Sigmoid colon (tissue), 7 donors: ENCODE results near the gene OR52N4. TPM values are rescaled to one million over a fixed set of nuclear protein-coding genes. Genes with fewer than 3 reads are reported as not detected.
"Not testable (repeated sequence)": the region's sequence is repeated elsewhere in the genome, so short reads cannot be mapped to it uniquely, and the experiment has no call there.

ENCODE experiments used
- DNase-seq: peaks from one replicate; pipeline ENCODE4 v3.0.0-alpha.2; 2019
- H3K27ac ChIP-seq, 4 donors: fragments of 200-600 bp; sonication (generic); one replicate each; pipeline ENCODE4 v1.5.1; 2016 to 2019; ENCODE audit warnings: mild to moderate bottlenecking in 1 of 4
- H3K27me3 ChIP-seq, 3 donors: fragments of 200-600 bp; sonication (generic); one replicate each; pipeline ENCODE4 v1.5.1; 2019; ENCODE audit warnings: mild to moderate bottlenecking in 1 of 3
- H3K36me3 ChIP-seq, 4 donors: fragments of 200-600 bp; sonication (generic); one replicate each; pipeline ENCODE4 v1.5.1; 2016 to 2019
- H3K4me1 ChIP-seq, 4 donors: fragments of 200-600 bp; sonication (generic); one replicate each; pipeline ENCODE4 v1.5.1; 2017 to 2019
- H3K4me3 ChIP-seq, 4 donors: fragments of 200-600 bp; sonication (generic); one replicate each; pipeline ENCODE4 v1.5.1; 2017 to 2019; ENCODE audit warnings: mild to moderate bottlenecking in 2 of 4, moderate library complexity in 1 of 4
- H3K9me3 ChIP-seq, 4 donors: fragments of 200-600 bp in 3 of 4; sonication (generic) in 3 of 4; one replicate each; pipeline versions ENCODE4 v1.5.1 to v1.6.1; 2013 to 2019
- EP300 ChIP-seq, 4 donors: sonication (generic); formaldehyde crosslinking; IDR thresholded peaks; one replicate each; pipeline ENCODE4 v1.6.1; 2017; ENCODE audit warnings: antibody characterized with exemption in 4 of 4
- POLR2A ChIP-seq, 2 donors: fragments of 450-650 bp; IDR thresholded peaks; one replicate each; pipeline ENCODE4 v1.6.1; 2016; ENCODE audit warnings: antibody characterized with exemption in 2 of 2, mild to moderate bottlenecking in 2 of 2, moderate library complexity in 2 of 2
- POLR2AphosphoS5 ChIP-seq, 4 donors: sonication (generic); formaldehyde crosslinking; IDR thresholded peaks; one replicate each; pipeline ENCODE4 v1.6.1; 2017; ENCODE audit warnings: antibody characterized with exemption in 4 of 4
- WGBS, 2 donors: extraction: QIAGEN DNeasy Blood & Tissue Kit; methylation state at CpG; one replicate each; pipeline ENCODE4 v1.1.7; 2013; 5-methylcytosine and 5-hydroxymethylcytosine counted together
- intact Hi-C: fragments of 100-400 bp; cut with DNase I; formaldehyde crosslinking; loops from one replicate; pipeline ENCODE4 v1.15.1; 2023
- polyA plus RNA-seq, 3 donors: library from polyadenylated mRNA; stranded (reverse); fragments of 200-250 nt; gene quantifications; one replicate each; pipeline ENCODE4 v1.2.3, GENCODE V29; 2013
- total RNA-seq, 4 donors: library from RNA; depleted of rRNA; stranded (reverse); fragments of >200 nt; gene quantifications; one replicate each; pipeline ENCODE4 v1.1.0, GENCODE V29; 2016
- TF ChIP-seq, protein P1 (sequence below), 4 experiments: fragments of 450-650 bp in 3 of 4; fragments of 200-600 bp in 1 of 4; IDR thresholded peaks; one replicate each; pipeline ENCODE4 v1.5.1; 2016 to 2019; ENCODE audit warnings: antibody characterized with exemption in 4 of 4, mild to moderate bottlenecking in 3 of 4, moderate library complexity in 2 of 4
- donor health status: healthy with polysubstance abuse.
- donor health status: Bipolar disorder and iron deficiency.
- donor health status: healthy.

OR52N4 gene
- total RNA-seq (1 to 10 TPM in 1 of 4 donors, not detected in 3; 1.8 TPM), polyA plus RNA-seq (under 1 TPM in 1 of 3 donors, not detected in 2; 0.60 TPM)

GRCh38 chr11:5753943-5754342 is at the start of gene OR52N4:
Gene OR52N4, plus strand, starts transcription at chr11:5754243. Its CDS starts 498 bp downstream, at chr11:5754741.
- Histone ChIP-seq H3K36me3 (no peaks in the 10 kb centered on the region), H3K9me3 (no peaks in the 10 kb centered on the region), H3K27ac (no peak within 1 kb of the TSS), H3K4me3 (no peak within 1 kb of the TSS), H3K4me1 (no peaks in the 10 kb centered on the region), H3K27me3 (no peaks in the 10 kb centered on the region)
- intact Hi-C loops, result no loop called here
- TF ChIP-seq, protein P1, sequence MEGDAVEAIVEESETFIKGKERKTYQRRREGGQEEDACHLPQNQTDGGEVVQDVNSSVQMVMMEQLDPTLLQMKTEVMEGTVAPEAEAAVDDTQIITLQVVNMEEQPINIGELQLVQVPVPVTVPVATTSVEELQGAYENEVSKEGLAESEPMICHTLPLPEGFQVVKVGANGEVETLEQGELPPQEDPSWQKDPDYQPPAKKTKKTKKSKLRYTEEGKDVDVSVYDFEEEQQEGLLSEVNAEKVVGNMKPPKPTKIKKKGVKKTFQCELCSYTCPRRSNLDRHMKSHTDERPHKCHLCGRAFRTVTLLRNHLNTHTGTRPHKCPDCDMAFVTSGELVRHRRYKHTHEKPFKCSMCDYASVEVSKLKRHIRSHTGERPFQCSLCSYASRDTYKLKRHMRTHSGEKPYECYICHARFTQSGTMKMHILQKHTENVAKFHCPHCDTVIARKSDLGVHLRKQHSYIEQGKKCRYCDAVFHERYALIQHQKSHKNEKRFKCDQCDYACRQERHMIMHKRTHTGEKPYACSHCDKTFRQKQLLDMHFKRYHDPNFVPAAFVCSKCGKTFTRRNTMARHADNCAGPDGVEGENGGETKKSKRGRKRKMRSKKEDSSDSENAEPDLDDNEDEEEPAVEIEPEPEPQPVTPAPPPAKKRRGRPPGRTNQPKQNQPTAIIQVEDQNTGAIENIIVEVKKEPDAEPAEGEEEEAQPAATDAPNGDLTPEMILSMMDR (IDR thresholded peaks at IDR 0.05), result no peak
- TF ChIP-seq POLR2AphosphoS5 (IDR thresholded peaks at IDR 0.05) (no peak), EP300 (IDR thresholded peaks at IDR 0.05) (no peak), POLR2A (IDR thresholded peaks at IDR 0.05) (no peak)
- DNase-seq, result no peak
- 94% methylated on average over 1 of the region's 1 CpG for WGBS, 2 donors

DNA sequence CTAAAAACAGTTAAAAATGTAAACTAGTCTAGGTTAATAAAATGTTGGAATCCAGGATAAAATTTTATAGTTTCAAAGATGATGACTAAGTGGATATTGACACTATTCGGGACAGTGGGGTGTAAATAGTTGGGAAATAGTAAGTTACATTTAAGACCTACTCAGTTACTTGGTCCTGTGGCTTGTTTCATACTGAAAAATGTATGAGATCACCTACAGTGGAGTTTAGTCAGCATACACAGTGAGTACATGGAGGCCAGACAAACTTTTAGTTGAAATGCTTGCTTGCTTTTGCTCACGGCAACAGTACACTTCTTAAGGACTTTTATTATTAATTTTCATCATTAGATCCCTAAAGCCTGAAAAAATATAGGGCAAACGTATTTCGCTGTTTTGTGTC is 48.4 kb upstream of the OR52N4 start:
- TF ChIP-seq, protein P1 (IDR thresholded peaks at IDR 0.05), result no peak
- TF ChIP-seq POLR2A (IDR thresholded peaks at IDR 0.05), result no peak
- TF ChIP-seq POLR2AphosphoS5 (IDR thresholded peaks at IDR 0.05), result no peak
- no peak for TF ChIP-seq EP300 (IDR thresholded peaks at IDR 0.05)
- no peaks in the 10 kb centered on the region for H3K27me3 ChIP-seq
- no peak for DNase-seq
- no peak overlapping the region for H3K4me3 ChIP-seq
- peaks cover 3 to 84% (median 7%) of the 10 kb centered on the region in 4 donors for H3K36me3 ChIP-seq
- intact Hi-C loops, result no loop called here
- 80 to 91% methylated on average over 4 of the region's 4 CpGs for WGBS, 2 donors
- H3K9me3 ChIP-seq, result no peaks in the 10 kb centered on the region
- H3K27ac ChIP-seq, result no peak overlapping the region
- H3K4me1 ChIP-seq, result no peaks in the 10 kb centered on the region

- Histone ChIP-seq H3K4me1 (no peaks in the 10 kb centered on the region), H3K27ac (no peak overlapping the region), H3K9me3 (no peaks in the 10 kb centered on the region), H3K4me3 (no peak overlapping the region), H3K36me3 (peaks cover 3 to 30% (median 7%) of the 10 kb centered on the region in 4 donors), H3K27me3 (no peaks in the 10 kb centered on the region)
- WGBS, 2 donors, result 43 to 69% methylated on average over 1 of the region's 1 CpG
- no peak for TF ChIP-seq POLR2AphosphoS5 (IDR thresholded peaks at IDR 0.05)
- TF ChIP-seq, protein P1 (IDR thresholded peaks at IDR 0.05), result peak in 1 of 4 experiments; percentile 34
- TF ChIP-seq POLR2A (IDR thresholded peaks at IDR 0.05), result no peak
- DNase-seq, result no peak
- intact Hi-C loops, result no loop called here
These were observed 41.5 kb upstream of the OR52N4 start for GRCh38 chr11:5712507-5712906.

- no peak overlapping the region for H3K27ac ChIP-seq
- no peak overlapping the region for H3K4me3 ChIP-seq
- intact Hi-C loops, result no loop called here
- H3K27me3 ChIP-seq, result no peaks in the 10 kb centered on the region
- no peak for TF ChIP-seq POLR2AphosphoS5 (IDR thresholded peaks at IDR 0.05)
- TF ChIP-seq, protein P1 (IDR thresholded peaks at IDR 0.05), result no peak
- no peak for TF ChIP-seq POLR2A (IDR thresholded peaks at IDR 0.05)
- TF ChIP-seq EP300 (IDR thresholded peaks at IDR 0.05), result no peak
- 73 to 75% methylated on average over 5 of the region's 5 CpGs for WGBS, 2 donors
- peaks cover 0 to 19% (median 4%) of the 10 kb centered on the region in 4 donors for H3K36me3 ChIP-seq
- no peak for DNase-seq
- no peaks in the 10 kb centered on the region for H3K9me3 ChIP-seq
- H3K4me1 ChIP-seq, result no peaks in the 10 kb centered on the region
These were observed 40.3 kb upstream of the OR52N4 start for GRCh38 chr11:5713695-5714094.

- H3K27ac ChIP-seq, H3K27me3 ChIP-seq, DNase-seq, H3K4me1 ChIP-seq, H3K4me3 ChIP-seq, intact Hi-C loops, H3K36me3 ChIP-seq, H3K9me3 ChIP-seq: not testable (repeated sequence)
- 62 to 100% methylated on average over 1 of the region's 1 CpG for WGBS, 2 donors
These were observed 37.5 kb upstream of the OR52N4 start for GRCh38 chr11:5716518-5716917.
